H9 (cell line): ENCODE measurements around the gene PPFIA4. TPM values are rescaled to one million over a fixed set of nuclear protein-coding genes. Genes with fewer than 3 reads are reported as not detected.

Experiments used
- DNase-seq: peaks from one replicate; pipeline ENCODE4 v3.0.0-alpha.2; 2017
- H2AFZ ChIP-seq: one replicate; pipeline ENCODE4 v1.6.1; 2013; ENCODE audit warnings: mild to moderate bottlenecking, low read length, control low read depth, moderate library complexity
- H2AK5ac ChIP-seq: 2 replicates; pipeline ENCODE4 v1.6.1; 2013; ENCODE audit warnings: low read length, control low read depth, mixed read lengths; ENCODE audit not compliant: insufficient read length
- H2BK120ac ChIP-seq: one replicate; pipeline ENCODE4 v1.6.1; 2013; ENCODE audit warnings: low read depth, mild to moderate bottlenecking, low read length, control low read depth, inconsistent platforms; ENCODE audit not compliant: poor library complexity, severe bottlenecking
- H2BK12ac ChIP-seq: 2 replicates; pipeline ENCODE4 v1.6.1; 2013; ENCODE audit warnings: low read length, control low read depth, mixed read lengths, low read depth; ENCODE audit not compliant: insufficient read length
- H2BK15ac ChIP-seq: 2 replicates; pipeline ENCODE4 v1.6.1; 2013; ENCODE audit warnings: low read depth, low read length, control low read depth
- H2BK20ac ChIP-seq: one replicate; pipeline ENCODE4 v1.6.1; 2013; ENCODE audit warnings: low read depth, mild to moderate bottlenecking, low read length, control low read depth, inconsistent platforms; ENCODE audit not compliant: poor library complexity, severe bottlenecking
- H2BK5ac ChIP-seq: 2 replicates; pipeline ENCODE4 v1.6.1; 2013; ENCODE audit warnings: low read length, control low read depth, mixed read lengths; ENCODE audit not compliant: insufficient read length
- H3K14ac ChIP-seq: 2 replicates; pipeline ENCODE4 v1.6.1; 2013; ENCODE audit warnings: low read length, control low read depth; ENCODE audit not compliant: insufficient read depth
- H3K18ac ChIP-seq: 2 replicates; pipeline ENCODE4 v1.6.1; 2013; ENCODE audit warnings: low read depth, mild to moderate bottlenecking, mixed read lengths, low read length, control low read depth; ENCODE audit not compliant: insufficient read length
- H3K23ac ChIP-seq: 2 replicates; pipeline ENCODE4 v1.6.1; 2013; ENCODE audit warnings: low read length, control low read depth, mixed read lengths, low read depth; ENCODE audit not compliant: insufficient read length
- H3K23me2 ChIP-seq: 2 replicates; pipeline ENCODE4 v1.6.1; 2013; ENCODE audit warnings: low read depth, mild to moderate bottlenecking, mixed read lengths, low read length, control low read depth; ENCODE audit not compliant: insufficient read length, poor library complexity, severe bottlenecking
- H3K27ac ChIP-seq: 2 replicates; pipeline ENCODE4 v1.5.1; 2013; ENCODE audit warnings: low read length, control low read depth, mixed read lengths, low read depth; ENCODE audit not compliant: insufficient read length
- H3K27me3 ChIP-seq: 2 replicates; pipeline ENCODE4 v1.6.1; 2013; ENCODE audit warnings: low read length, control low read depth, inconsistent platforms; ENCODE audit not compliant: insufficient read depth
- H3K4ac ChIP-seq: 2 replicates; pipeline ENCODE4 v1.6.1; 2013; ENCODE audit warnings: low read depth, mild to moderate bottlenecking, control low read depth, inconsistent platforms, low read length, moderate library complexity
- H3K4me1 ChIP-seq: 2 replicates; pipeline ENCODE4 v1.6.1; 2013; ENCODE audit warnings: low read length, control low read depth, inconsistent platforms; ENCODE audit not compliant: insufficient read depth
- H3K4me2 ChIP-seq: 2 replicates; pipeline ENCODE4 v1.6.1; 2013; ENCODE audit warnings: low read length, control low read depth, mixed read lengths; ENCODE audit not compliant: insufficient read length, insufficient read depth
- H3K56ac ChIP-seq: 2 replicates; pipeline ENCODE4 v1.6.1; 2013; ENCODE audit warnings: low read depth, mild to moderate bottlenecking, mixed read lengths, low read length, control low read depth; ENCODE audit not compliant: insufficient read length
- H3K79me1 ChIP-seq: 2 replicates; pipeline ENCODE4 v1.6.1; 2013; ENCODE audit warnings: low read depth, mild to moderate bottlenecking, moderate library complexity, low read length, control low read depth, inconsistent platforms; ENCODE audit not compliant: insufficient read depth, poor library complexity, severe bottlenecking
- H3K79me2 ChIP-seq: 2 replicates; pipeline ENCODE4 v1.6.1; 2013; ENCODE audit warnings: low read length, control low read depth, inconsistent platforms; ENCODE audit not compliant: insufficient read depth
- H3K9ac ChIP-seq: 2 replicates; pipeline ENCODE4 v1.6.1; 2013; ENCODE audit warnings: low read length, control low read depth, mixed read lengths; ENCODE audit not compliant: insufficient read length; ENCODE audit errors: extremely low read depth
- H3K9me3 ChIP-seq: one replicate; pipeline ENCODE4 v1.6.1; 2013; ENCODE audit warnings: low read depth, low read length, inconsistent platforms; ENCODE audit not compliant: control insufficient read depth
- H3T11ph ChIP-seq: one replicate; pipeline ENCODE4 v1.6.1; 2013; ENCODE audit warnings: mild to moderate bottlenecking, low read length, control low read depth, inconsistent platforms
- H4K20me1 ChIP-seq: one replicate; pipeline ENCODE4 v1.6.1; 2013; ENCODE audit not compliant: control insufficient read depth, insufficient read length, insufficient read depth
- H4K5ac ChIP-seq: 2 replicates; pipeline ENCODE4 v1.6.1; 2013; ENCODE audit warnings: low read depth, mild to moderate bottlenecking, mixed read lengths, low read length, control low read depth; ENCODE audit not compliant: insufficient read length
- H4K8ac ChIP-seq: replicated peaks from 2 replicates; pipeline ENCODE4 v1.6.1; 2013; ENCODE audit warnings: low read length, control low read depth, mixed read lengths, low read depth; ENCODE audit not compliant: insufficient read length
- H4K91ac ChIP-seq: 2 replicates; pipeline ENCODE4 v1.6.1; 2013; ENCODE audit warnings: low read depth, mild to moderate bottlenecking, moderate library complexity, mixed read lengths, low read length, control low read depth; ENCODE audit not compliant: insufficient read length
- H3K27ac Mint-ChIP-seq, 3 experiments: 2 replicates in 2 of 3; 3 replicates in 1 of 3; pipeline ENCODE4 v1.8.0; 2020 to 2021; ENCODE audit warnings: mixed read lengths in 3 of 3, mild to moderate bottlenecking in 1 of 3, moderate library complexity in 1 of 3
- H3K27me3 Mint-ChIP-seq: 2 replicates; pipeline ENCODE4 v1.8.0; 2021; ENCODE audit warnings: low read depth, mild to moderate bottlenecking, moderate library complexity, mixed read lengths
- H3K36me3 Mint-ChIP-seq, 3 experiments: 2 replicates in 2 of 3; 3 replicates in 1 of 3; pipeline ENCODE4 v1.8.0; 2020 to 2021; ENCODE audit warnings: low read depth in 3 of 3, mixed read lengths in 3 of 3; ENCODE audit not compliant: insufficient read depth in 1 of 3
- H3K4me1 Mint-ChIP-seq, 2 experiments: 2 replicates each; pipeline ENCODE4 v1.8.0; 2020; ENCODE audit warnings: mixed read lengths in 2 of 2
- H3K4me3 Mint-ChIP-seq, 2 experiments: 2 replicates in 1 of 2; 3 replicates in 1 of 2; pipeline ENCODE4 v1.8.0; 2020 to 2021; ENCODE audit warnings: mild to moderate bottlenecking in 2 of 2, mixed read lengths in 2 of 2, moderate library complexity in 1 of 2
- H3K9me3 Mint-ChIP-seq, 2 experiments: 2 replicates in 1 of 2; 3 replicates in 1 of 2; pipeline ENCODE4 v1.8.0; 2020; ENCODE audit warnings: mild to moderate bottlenecking in 2 of 2, mixed read lengths in 2 of 2, moderate library complexity in 1 of 2
- CTCF ChIP-seq: fragments of 200-600 bp; sonication (generic); conservative IDR thresholded peaks from 3 replicates; pipeline ENCODE4 v1.8.0; 2021; ENCODE audit warnings: antibody characterized with exemption, mild to moderate bottlenecking
- WGBS: extraction: QIAGEN DNeasy Blood & Tissue Kit; methylation state at CpG from one replicate; pipeline ENCODE4 v1.1.7; 2013; ENCODE audit warnings: missing lambda C conversion rate, low lambda C conversion rate, mixed read lengths; ENCODE audit not compliant: insufficient read length; ENCODE audit errors: extremely low coverage; 5-methylcytosine and 5-hydroxymethylcytosine counted together
- total RNA-seq: library from RNA; stranded (reverse); gene quantifications from 2 replicates; pipeline ENCODE4 v1.2.1, GENCODE V29; 2021

The PPFIA4 gene
- total RNA-seq, 1 experiment from 2014 or later: 3.9 TPM

GRCh38 chr1:203050826-203051225 is 24.5 kb downstream of the PPFIA4 start:
- H3K56ac ChIP-seq: no peak overlapping the region
- H3K27ac ChIP-seq: no peak overlapping the region
- H3K27me3 ChIP-seq: no peaks in the 10 kb centered on the region
- H3K4me3 Mint-ChIP-seq: no peak overlapping the region
- H3K79me1 ChIP-seq: no peaks in the 10 kb centered on the region
- TF ChIP-seq CTCF: no peak
- H3K23me2 ChIP-seq: no peaks in the 10 kb centered on the region
- H4K20me1 ChIP-seq: no peaks in the 10 kb centered on the region
- WGBS: no CpG with 5 or more reads among the region's 4 CpGs
- H3K9me3 ChIP-seq: no peaks in the 10 kb centered on the region
- H3K9me3 Mint-ChIP-seq: no peaks in the 10 kb centered on the region
- H3K27me3 Mint-ChIP-seq: no peaks in the 10 kb centered on the region; the same call in 1 of the 2 replicates
- no peak overlapping the region for H2BK120ac ChIP-seq
- H2AFZ ChIP-seq: no peak overlapping the region
- no peak overlapping the region for H3K14ac ChIP-seq
- no peak overlapping the region for H4K8ac ChIP-seq
- H3K4me2 ChIP-seq: no peak overlapping the region
- no peak overlapping the region for H2BK5ac ChIP-seq
- no peak overlapping the region for H3K4ac ChIP-seq
- H3K9ac ChIP-seq: no peak overlapping the region
- H3K4me1 ChIP-seq: peaks cover 4% of the 10 kb centered on the region; the same call in 1 of the 2 replicates
- no peaks in the 10 kb centered on the region for H3K79me2 ChIP-seq
- H3K27ac Mint-ChIP-seq: no peak overlapping the region
- no peak overlapping the region for H4K5ac ChIP-seq
- no peak overlapping the region for H3T11ph ChIP-seq
- no peak overlapping the region for H2BK12ac ChIP-seq
- H3K23ac ChIP-seq: no peak overlapping the region
- no peak overlapping the region for H2AK5ac ChIP-seq
- H3K36me3 Mint-ChIP-seq: peaks cover 0 to 19% (median 5%) of the 10 kb centered on the region in 3 experiments; a peak in 3 of 7 replicates
- no peak for DNase-seq
- no peak overlapping the region for H2BK15ac ChIP-seq
- H4K91ac ChIP-seq: no peak overlapping the region
- no peak overlapping the region for H2BK20ac ChIP-seq
- no peak overlapping the region for H3K18ac ChIP-seq
- peaks cover 41 to 65% of the 10 kb centered on the region in 2 experiments for H3K4me1 Mint-ChIP-seq
